NB4 (cell line): Measurements from ENCODE around the gene CUX1.

Experiments
- DNase-seq: peaks from one replicate; pipeline ENCODE4 v3.0.0; 2010; ENCODE audit warnings: low read depth
- H3K4me3 ChIP-seq: one replicate; pipeline ENCODE4 v1.5.1; 2011; ENCODE audit warnings: mild to moderate bottlenecking, low read depth, low read length, moderate library complexity
- MYC ChIP-seq: IDR thresholded peaks from 2 replicates; pipeline ENCODE4 v1.6.1; 2011; ENCODE audit warnings: low read depth, low read length
- POLR2A ChIP-seq: IDR thresholded peaks from 2 replicates; pipeline ENCODE4 v1.6.1; 2011; ENCODE audit warnings: mild to moderate bottlenecking; ENCODE audit not compliant: insufficient read length; ENCODE audit errors: extremely low read depth
- TF ChIP-seq, protein P1 (sequence below): IDR thresholded peaks from 2 replicates; pipeline ENCODE4 v1.6.1; 2011; ENCODE audit warnings: low read depth, low read length
- TF ChIP-seq, protein P2 (sequence below): IDR thresholded peaks from one replicate; pipeline ENCODE4 v1.5.1; 2012; ENCODE audit warnings: low read depth, low read length

CUX1 gene

GRCh38 chr7:102191556-102192379 lies 374.3 kb downstream of the CUX1 start:
- no peak overlapping the region for H3K4me3 ChIP-seq
- TF ChIP-seq, protein P1, sequence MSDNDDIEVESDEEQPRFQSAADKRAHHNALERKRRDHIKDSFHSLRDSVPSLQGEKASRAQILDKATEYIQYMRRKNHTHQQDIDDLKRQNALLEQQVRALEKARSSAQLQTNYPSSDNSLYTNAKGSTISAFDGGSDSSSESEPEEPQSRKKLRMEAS, result no peak
- no peak for TF ChIP-seq POLR2A
- no peak for TF ChIP-seq MYC
- TF ChIP-seq, protein P2, sequence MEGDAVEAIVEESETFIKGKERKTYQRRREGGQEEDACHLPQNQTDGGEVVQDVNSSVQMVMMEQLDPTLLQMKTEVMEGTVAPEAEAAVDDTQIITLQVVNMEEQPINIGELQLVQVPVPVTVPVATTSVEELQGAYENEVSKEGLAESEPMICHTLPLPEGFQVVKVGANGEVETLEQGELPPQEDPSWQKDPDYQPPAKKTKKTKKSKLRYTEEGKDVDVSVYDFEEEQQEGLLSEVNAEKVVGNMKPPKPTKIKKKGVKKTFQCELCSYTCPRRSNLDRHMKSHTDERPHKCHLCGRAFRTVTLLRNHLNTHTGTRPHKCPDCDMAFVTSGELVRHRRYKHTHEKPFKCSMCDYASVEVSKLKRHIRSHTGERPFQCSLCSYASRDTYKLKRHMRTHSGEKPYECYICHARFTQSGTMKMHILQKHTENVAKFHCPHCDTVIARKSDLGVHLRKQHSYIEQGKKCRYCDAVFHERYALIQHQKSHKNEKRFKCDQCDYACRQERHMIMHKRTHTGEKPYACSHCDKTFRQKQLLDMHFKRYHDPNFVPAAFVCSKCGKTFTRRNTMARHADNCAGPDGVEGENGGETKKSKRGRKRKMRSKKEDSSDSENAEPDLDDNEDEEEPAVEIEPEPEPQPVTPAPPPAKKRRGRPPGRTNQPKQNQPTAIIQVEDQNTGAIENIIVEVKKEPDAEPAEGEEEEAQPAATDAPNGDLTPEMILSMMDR, result no peak
- DNase-seq, result no peak

- no peak overlapping the region for H3K4me3 ChIP-seq
- TF ChIP-seq MYC, result no peak
- TF ChIP-seq, protein P2, result no peak
- no peak for TF ChIP-seq POLR2A
- TF ChIP-seq, protein P1, result no peak
- DNase-seq, result no peak
These were observed 375.4 kb downstream of the CUX1 start for GRCh38 chr7:102192790-102193189.

DNA sequence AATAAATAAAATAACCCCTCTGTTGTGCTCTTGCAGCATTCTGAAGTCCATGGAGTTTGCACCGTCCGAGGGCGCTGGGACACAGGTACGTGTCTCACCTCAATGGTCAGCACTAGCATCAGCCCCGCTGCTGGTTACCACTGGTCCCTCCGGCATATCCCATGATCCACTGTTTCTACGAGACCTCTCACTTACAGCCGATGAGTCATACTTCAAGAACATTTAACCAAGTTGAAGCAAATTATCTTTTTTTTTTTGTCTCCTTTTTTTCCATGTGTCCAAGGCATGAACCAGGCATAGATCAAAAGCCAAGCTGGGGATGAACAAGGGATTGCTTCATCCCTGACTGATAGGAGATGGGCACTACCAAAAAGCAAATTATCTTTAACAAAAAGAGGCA lies 376.4 kb downstream of the CUX1 start:
- TF ChIP-seq, protein P2, result no peak
- TF ChIP-seq MYC (no peak), POLR2A (no peak)
- TF ChIP-seq, protein P1, result no peak
- no peak overlapping the region for H3K4me3 ChIP-seq
- no peak for DNase-seq

- TF ChIP-seq, protein P2, result no peak
- TF ChIP-seq, protein P1, result no peak
- TF ChIP-seq MYC, result no peak
- TF ChIP-seq POLR2A, result no peak
- no peak for DNase-seq
These were observed 377.9 kb downstream of the CUX1 start for GRCh38 chr7:102195361-102195760.

GRCh38 chr7:102196028-102196427 lies 378.6 kb downstream of the CUX1 start:
- no peak overlapping the region for H3K4me3 ChIP-seq
- no peak for DNase-seq
- TF ChIP-seq, protein P2, result no peak
- TF ChIP-seq, protein P1, result no peak
- TF ChIP-seq MYC, result no peak
- TF ChIP-seq POLR2A, result no peak

More at GRCh38 chr7:102195361-102195760, 377.9 kb downstream of the CUX1 start:
- H3K4me3 ChIP-seq, result no peak overlapping the region
